H9 (cell line): ENCODE data around the gene PPFIBP1. TPM values are rescaled to one million over a fixed set of nuclear protein-coding genes. Genes with fewer than 3 reads are reported as not detected.

Experiments
- DNase-seq: peaks from one replicate; pipeline ENCODE4 v3.0.0-alpha.2; 2017
- H2AFZ ChIP-seq: one replicate; pipeline ENCODE4 v1.6.1; 2013; ENCODE audit warnings: mild to moderate bottlenecking, low read length, control low read depth, moderate library complexity
- H2AK5ac ChIP-seq: 2 replicates; pipeline ENCODE4 v1.6.1; 2013; ENCODE audit warnings: low read length, control low read depth, mixed read lengths; ENCODE audit not compliant: insufficient read length
- H2BK120ac ChIP-seq: one replicate; pipeline ENCODE4 v1.6.1; 2013; ENCODE audit warnings: low read depth, mild to moderate bottlenecking, low read length, control low read depth, inconsistent platforms; ENCODE audit not compliant: poor library complexity, severe bottlenecking
- H2BK12ac ChIP-seq: 2 replicates; pipeline ENCODE4 v1.6.1; 2013; ENCODE audit warnings: low read length, control low read depth, mixed read lengths, low read depth; ENCODE audit not compliant: insufficient read length
- H2BK15ac ChIP-seq: 2 replicates; pipeline ENCODE4 v1.6.1; 2013; ENCODE audit warnings: low read depth, low read length, control low read depth
- H2BK20ac ChIP-seq: one replicate; pipeline ENCODE4 v1.6.1; 2013; ENCODE audit warnings: low read depth, mild to moderate bottlenecking, low read length, control low read depth, inconsistent platforms; ENCODE audit not compliant: poor library complexity, severe bottlenecking
- H2BK5ac ChIP-seq: 2 replicates; pipeline ENCODE4 v1.6.1; 2013; ENCODE audit warnings: low read length, control low read depth, mixed read lengths; ENCODE audit not compliant: insufficient read length
- H3K14ac ChIP-seq: 2 replicates; pipeline ENCODE4 v1.6.1; 2013; ENCODE audit warnings: low read length, control low read depth; ENCODE audit not compliant: insufficient read depth
- H3K18ac ChIP-seq: 2 replicates; pipeline ENCODE4 v1.6.1; 2013; ENCODE audit warnings: low read depth, mild to moderate bottlenecking, mixed read lengths, low read length, control low read depth; ENCODE audit not compliant: insufficient read length
- H3K23ac ChIP-seq: 2 replicates; pipeline ENCODE4 v1.6.1; 2013; ENCODE audit warnings: low read length, control low read depth, mixed read lengths, low read depth; ENCODE audit not compliant: insufficient read length
- H3K23me2 ChIP-seq: 2 replicates; pipeline ENCODE4 v1.6.1; 2013; ENCODE audit warnings: low read depth, mild to moderate bottlenecking, mixed read lengths, low read length, control low read depth; ENCODE audit not compliant: insufficient read length, poor library complexity, severe bottlenecking
- H3K27ac ChIP-seq: 2 replicates; pipeline ENCODE4 v1.5.1; 2013; ENCODE audit warnings: low read length, control low read depth, mixed read lengths, low read depth; ENCODE audit not compliant: insufficient read length
- H3K27me3 ChIP-seq: 2 replicates; pipeline ENCODE4 v1.6.1; 2013; ENCODE audit warnings: low read length, control low read depth, inconsistent platforms; ENCODE audit not compliant: insufficient read depth
- H3K4ac ChIP-seq: 2 replicates; pipeline ENCODE4 v1.6.1; 2013; ENCODE audit warnings: low read depth, mild to moderate bottlenecking, control low read depth, inconsistent platforms, low read length, moderate library complexity
- H3K4me1 ChIP-seq: 2 replicates; pipeline ENCODE4 v1.6.1; 2013; ENCODE audit warnings: low read length, control low read depth, inconsistent platforms; ENCODE audit not compliant: insufficient read depth
- H3K4me2 ChIP-seq: 2 replicates; pipeline ENCODE4 v1.6.1; 2013; ENCODE audit warnings: low read length, control low read depth, mixed read lengths; ENCODE audit not compliant: insufficient read length, insufficient read depth
- H3K56ac ChIP-seq: 2 replicates; pipeline ENCODE4 v1.6.1; 2013; ENCODE audit warnings: low read depth, mild to moderate bottlenecking, mixed read lengths, low read length, control low read depth; ENCODE audit not compliant: insufficient read length
- H3K79me1 ChIP-seq: 2 replicates; pipeline ENCODE4 v1.6.1; 2013; ENCODE audit warnings: low read depth, mild to moderate bottlenecking, moderate library complexity, low read length, control low read depth, inconsistent platforms; ENCODE audit not compliant: insufficient read depth, poor library complexity, severe bottlenecking
- H3K79me2 ChIP-seq: 2 replicates; pipeline ENCODE4 v1.6.1; 2013; ENCODE audit warnings: low read length, control low read depth, inconsistent platforms; ENCODE audit not compliant: insufficient read depth
- H3K9ac ChIP-seq: 2 replicates; pipeline ENCODE4 v1.6.1; 2013; ENCODE audit warnings: low read length, control low read depth, mixed read lengths; ENCODE audit not compliant: insufficient read length; ENCODE audit errors: extremely low read depth
- H3K9me3 ChIP-seq: one replicate; pipeline ENCODE4 v1.6.1; 2013; ENCODE audit warnings: low read depth, low read length, inconsistent platforms; ENCODE audit not compliant: control insufficient read depth
- H3T11ph ChIP-seq: one replicate; pipeline ENCODE4 v1.6.1; 2013; ENCODE audit warnings: mild to moderate bottlenecking, low read length, control low read depth, inconsistent platforms
- H4K20me1 ChIP-seq: one replicate; pipeline ENCODE4 v1.6.1; 2013; ENCODE audit not compliant: control insufficient read depth, insufficient read length, insufficient read depth
- H4K5ac ChIP-seq: 2 replicates; pipeline ENCODE4 v1.6.1; 2013; ENCODE audit warnings: low read depth, mild to moderate bottlenecking, mixed read lengths, low read length, control low read depth; ENCODE audit not compliant: insufficient read length
- H4K8ac ChIP-seq: replicated peaks from 2 replicates; pipeline ENCODE4 v1.6.1; 2013; ENCODE audit warnings: low read length, control low read depth, mixed read lengths, low read depth; ENCODE audit not compliant: insufficient read length
- H4K91ac ChIP-seq: 2 replicates; pipeline ENCODE4 v1.6.1; 2013; ENCODE audit warnings: low read depth, mild to moderate bottlenecking, moderate library complexity, mixed read lengths, low read length, control low read depth; ENCODE audit not compliant: insufficient read length
- H3K27ac Mint-ChIP-seq, 3 experiments: 2 replicates in 2 of 3; 3 replicates in 1 of 3; pipeline ENCODE4 v1.8.0; 2020 to 2021; ENCODE audit warnings: mixed read lengths in 3 of 3, mild to moderate bottlenecking in 1 of 3, moderate library complexity in 1 of 3
- H3K27me3 Mint-ChIP-seq: 2 replicates; pipeline ENCODE4 v1.8.0; 2021; ENCODE audit warnings: low read depth, mild to moderate bottlenecking, moderate library complexity, mixed read lengths
- H3K36me3 Mint-ChIP-seq, 3 experiments: 2 replicates in 2 of 3; 3 replicates in 1 of 3; pipeline ENCODE4 v1.8.0; 2020 to 2021; ENCODE audit warnings: low read depth in 3 of 3, mixed read lengths in 3 of 3; ENCODE audit not compliant: insufficient read depth in 1 of 3
- H3K4me1 Mint-ChIP-seq, 2 experiments: 2 replicates each; pipeline ENCODE4 v1.8.0; 2020; ENCODE audit warnings: mixed read lengths in 2 of 2
- H3K4me3 Mint-ChIP-seq, 2 experiments: 2 replicates in 1 of 2; 3 replicates in 1 of 2; pipeline ENCODE4 v1.8.0; 2020 to 2021; ENCODE audit warnings: mild to moderate bottlenecking in 2 of 2, mixed read lengths in 2 of 2, moderate library complexity in 1 of 2
- H3K9me3 Mint-ChIP-seq, 2 experiments: 2 replicates in 1 of 2; 3 replicates in 1 of 2; pipeline ENCODE4 v1.8.0; 2020; ENCODE audit warnings: mild to moderate bottlenecking in 2 of 2, mixed read lengths in 2 of 2, moderate library complexity in 1 of 2
- WGBS: extraction: QIAGEN DNeasy Blood & Tissue Kit; methylation state at CpG from one replicate; pipeline ENCODE4 v1.1.7; 2013; ENCODE audit warnings: missing lambda C conversion rate, low lambda C conversion rate, mixed read lengths; ENCODE audit not compliant: insufficient read length; ENCODE audit errors: extremely low coverage; 5-methylcytosine and 5-hydroxymethylcytosine counted together
- total RNA-seq: library from RNA; stranded (reverse); gene quantifications from 2 replicates; pipeline ENCODE4 v1.2.1, GENCODE V29; 2021
- TF ChIP-seq, protein P1 (sequence below): fragments of 200-600 bp; sonication (generic); conservative IDR thresholded peaks from 3 replicates; pipeline ENCODE4 v1.8.0; 2021; ENCODE audit warnings: antibody characterized with exemption, mild to moderate bottlenecking

The PPFIBP1 gene
- total RNA-seq, 1 experiment from 2014 or later = 29.2 TPM

GRCh38 chr12:27602516-27602915 lies 78.5 kb downstream of the PPFIBP1 start:
- Histone ChIP-seq H3K18ac (no peak overlapping the region), H4K8ac (no peak overlapping the region), H2AFZ (no peak overlapping the region), H3K23ac (no peak overlapping the region), H2BK5ac (no peak overlapping the region), H3K27ac (no peak overlapping the region), H3K56ac (no peak overlapping the region), H3K9ac (no peak overlapping the region), H3K79me1 (peaks cover 2% of the 10 kb centered on the region), H3K14ac (no peak overlapping the region), H3K4me2 (no peak overlapping the region), H4K20me1 (no peaks in the 10 kb centered on the region), H4K5ac (no peak overlapping the region), H2AK5ac (no peak overlapping the region), H3K4me1 (no peaks in the 10 kb centered on the region; the same call in 1 of the 2 replicates), H3T11ph (no peak overlapping the region), H3K4ac (no peak overlapping the region), H2BK120ac (no peak overlapping the region), H4K91ac (no peak overlapping the region), H2BK20ac (no peak overlapping the region), H2BK12ac (no peak overlapping the region), H3K9me3 (no peaks in the 10 kb centered on the region), H3K23me2 (no peaks in the 10 kb centered on the region), H2BK15ac (no peak overlapping the region), H3K79me2 (no peaks in the 10 kb centered on the region), H3K27me3 (no peaks in the 10 kb centered on the region)
- Mint-ChIP-seq H3K27ac (no peak overlapping the region; a peak in 1 of 7 replicates), H3K9me3 (peaks cover 16 to 20% of the 10 kb centered on the region in 2 experiments; a peak in 4 of 5 replicates), H3K4me3 (no peak overlapping the region), H3K36me3 (peaks cover 12 to 18% (median 18%) of the 10 kb centered on the region in 3 experiments), H3K27me3 (no peaks in the 10 kb centered on the region), H3K4me1 (no peaks in the 10 kb centered on the region)
- no CpG with 5 or more reads among the region's 1 CpG for WGBS
- DNase-seq = no peak
- TF ChIP-seq, protein P1, sequence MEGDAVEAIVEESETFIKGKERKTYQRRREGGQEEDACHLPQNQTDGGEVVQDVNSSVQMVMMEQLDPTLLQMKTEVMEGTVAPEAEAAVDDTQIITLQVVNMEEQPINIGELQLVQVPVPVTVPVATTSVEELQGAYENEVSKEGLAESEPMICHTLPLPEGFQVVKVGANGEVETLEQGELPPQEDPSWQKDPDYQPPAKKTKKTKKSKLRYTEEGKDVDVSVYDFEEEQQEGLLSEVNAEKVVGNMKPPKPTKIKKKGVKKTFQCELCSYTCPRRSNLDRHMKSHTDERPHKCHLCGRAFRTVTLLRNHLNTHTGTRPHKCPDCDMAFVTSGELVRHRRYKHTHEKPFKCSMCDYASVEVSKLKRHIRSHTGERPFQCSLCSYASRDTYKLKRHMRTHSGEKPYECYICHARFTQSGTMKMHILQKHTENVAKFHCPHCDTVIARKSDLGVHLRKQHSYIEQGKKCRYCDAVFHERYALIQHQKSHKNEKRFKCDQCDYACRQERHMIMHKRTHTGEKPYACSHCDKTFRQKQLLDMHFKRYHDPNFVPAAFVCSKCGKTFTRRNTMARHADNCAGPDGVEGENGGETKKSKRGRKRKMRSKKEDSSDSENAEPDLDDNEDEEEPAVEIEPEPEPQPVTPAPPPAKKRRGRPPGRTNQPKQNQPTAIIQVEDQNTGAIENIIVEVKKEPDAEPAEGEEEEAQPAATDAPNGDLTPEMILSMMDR = no peak
